PFSK-1 (cell line): ENCODE data around the gene LCP2.

Experiments used
- POLR2AphosphoS5 ChIP-seq: IDR thresholded peaks from 2 replicates; pipeline ENCODE4 v1.6.1; 2012; ENCODE audit warnings: low read depth, mild to moderate bottlenecking, control low read depth, low read length, moderate library complexity
- REST ChIP-seq, 2 experiments: IDR thresholded peaks; 2 replicates each; pipeline versions ENCODE4 v1.6.1 to v1.8.0; 2011 to 2012; ENCODE audit warnings: low read depth in 2 of 2, low read length in 2 of 2, control low read depth in 1 of 2, inconsistent platforms in 1 of 2, mild to moderate bottlenecking in 1 of 2, moderate library complexity in 1 of 2; ENCODE audit not compliant: insufficient read depth in 1 of 2
- SIN3A ChIP-seq: IDR thresholded peaks from 2 replicates; pipeline ENCODE4 v1.6.1; 2012; ENCODE audit warnings: mild to moderate bottlenecking, low read length, moderate library complexity, borderline replicate concordance; ENCODE audit not compliant: insufficient read depth

DNA sequence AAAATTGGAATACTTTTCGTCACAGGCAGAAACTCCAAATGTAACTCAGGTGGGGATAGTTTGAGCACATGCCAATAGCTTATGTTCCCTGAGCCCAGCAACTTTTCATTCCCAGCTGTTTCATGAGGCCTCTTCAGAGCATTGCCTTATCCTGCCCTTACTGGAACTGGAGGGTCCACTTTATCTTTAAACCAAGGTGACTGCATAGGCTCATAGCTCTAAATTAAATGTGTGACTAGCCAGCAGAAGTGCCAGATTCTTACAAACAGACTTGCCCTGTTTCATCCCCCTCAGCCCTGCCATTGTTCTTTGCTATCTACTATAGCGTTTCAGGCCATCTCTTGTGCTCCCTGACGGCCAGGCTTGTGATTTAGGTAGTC, 8.1 kb upstream of the LCP2 start:
- TF ChIP-seq POLR2AphosphoS5 (no peak), SIN3A (no peak), REST (IDR thresholded peaks at IDR 0.05; ENCODE audit: insufficient read depth in 1 of 2, low read depth in 2 of 2, low read length in 2 of 2) (no peak)
